ENCODE measurements around the gene ABLIM2. TPM values are rescaled to one million over a fixed set of nuclear protein-coding genes. Genes with fewer than 3 reads are reported as not detected.

The ABLIM2 gene
- total RNA-seq, 1 donor from 2014 or later, result 2.6 TPM

DNA sequence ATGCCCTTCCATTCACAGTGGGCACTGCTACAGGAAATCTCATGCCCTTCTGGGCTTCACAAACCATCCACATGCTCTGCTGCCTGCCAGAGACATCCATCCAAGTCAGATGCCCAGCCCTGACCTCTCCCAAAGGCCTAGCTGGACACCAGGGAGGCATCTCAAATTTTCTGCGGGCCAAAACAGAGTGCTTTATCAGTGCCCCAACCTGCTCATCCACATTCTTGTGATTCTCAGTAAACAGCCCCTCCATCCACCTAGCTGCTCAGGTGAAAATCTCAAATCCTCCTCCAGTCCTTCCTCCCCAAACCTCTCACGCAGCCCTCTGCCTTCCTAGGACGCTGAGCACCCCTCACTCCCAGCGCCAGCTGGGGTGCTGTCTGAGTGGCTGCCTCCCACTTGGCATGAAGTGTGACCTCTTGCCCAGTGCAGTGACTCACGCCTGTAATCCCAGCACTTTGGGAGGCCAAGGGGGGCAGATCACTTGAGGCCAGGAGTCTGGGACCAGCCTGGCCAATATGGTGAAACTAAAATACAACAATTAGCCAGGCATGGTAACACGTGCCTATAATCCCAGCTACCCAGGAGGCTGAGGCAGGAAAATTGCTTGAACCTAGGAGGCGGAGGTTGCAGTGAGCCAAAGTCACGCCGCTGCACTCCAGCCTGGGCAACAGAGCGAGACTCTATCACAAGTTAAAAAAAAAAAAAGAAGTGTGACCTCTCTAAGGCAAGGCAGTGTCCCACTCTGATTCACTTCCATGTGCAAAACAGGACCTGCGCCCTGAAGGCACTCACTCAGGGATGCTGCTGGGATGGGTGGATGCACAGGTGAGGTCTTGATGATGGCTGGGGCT is 217.3 kb downstream of the ABLIM2 start:
- DNase-seq (ENCODE audit: low read depth in 2 of 2), result no peak

DNA sequence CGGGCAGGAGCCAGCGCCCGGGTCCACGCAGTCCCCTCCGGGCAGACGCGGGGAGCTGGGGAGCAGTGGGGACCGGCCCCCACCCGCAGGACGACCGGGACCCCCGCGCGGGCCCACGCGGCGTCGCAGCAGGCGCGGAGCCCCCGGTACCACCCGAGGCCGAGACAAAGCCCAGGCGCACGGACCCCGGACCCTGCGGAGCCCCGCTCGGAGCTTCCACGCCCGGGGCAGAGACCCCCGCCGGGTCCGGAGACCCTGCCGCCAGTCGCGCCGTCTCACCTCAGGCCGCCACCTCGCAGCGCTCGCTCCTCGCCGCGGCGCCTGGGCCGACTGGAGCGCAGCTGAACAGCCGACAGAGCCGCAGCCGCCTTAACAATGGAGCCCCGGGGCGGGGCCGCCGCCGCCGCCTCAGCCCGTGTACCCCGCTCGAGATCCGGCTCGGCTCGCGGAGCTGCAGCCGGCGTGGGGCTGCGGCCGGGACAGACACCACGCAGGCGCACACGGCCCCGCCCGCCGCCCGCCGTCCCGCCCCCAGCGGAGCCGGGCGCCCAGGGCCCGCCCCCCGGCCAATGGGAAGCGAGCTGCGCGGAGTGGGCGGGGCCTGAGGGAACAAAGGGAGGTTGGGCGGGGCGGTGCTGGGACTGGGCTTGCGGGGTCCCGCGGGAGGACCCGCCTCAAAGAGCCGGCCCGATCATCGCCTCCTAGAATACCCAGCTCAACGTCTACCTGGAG is 219.1 kb downstream of the ABLIM2 start, which contains the start of gene AFAP1:
Gene AFAP1 (minus strand): TSS at position 485 of the 732 bp plus-strand sequence. CDS start 67,783 bp downstream, outside the sequence.
- peak; percentile 65 to 91 for DNase-seq (ENCODE audit: low read depth in 2 of 2)

DNA sequence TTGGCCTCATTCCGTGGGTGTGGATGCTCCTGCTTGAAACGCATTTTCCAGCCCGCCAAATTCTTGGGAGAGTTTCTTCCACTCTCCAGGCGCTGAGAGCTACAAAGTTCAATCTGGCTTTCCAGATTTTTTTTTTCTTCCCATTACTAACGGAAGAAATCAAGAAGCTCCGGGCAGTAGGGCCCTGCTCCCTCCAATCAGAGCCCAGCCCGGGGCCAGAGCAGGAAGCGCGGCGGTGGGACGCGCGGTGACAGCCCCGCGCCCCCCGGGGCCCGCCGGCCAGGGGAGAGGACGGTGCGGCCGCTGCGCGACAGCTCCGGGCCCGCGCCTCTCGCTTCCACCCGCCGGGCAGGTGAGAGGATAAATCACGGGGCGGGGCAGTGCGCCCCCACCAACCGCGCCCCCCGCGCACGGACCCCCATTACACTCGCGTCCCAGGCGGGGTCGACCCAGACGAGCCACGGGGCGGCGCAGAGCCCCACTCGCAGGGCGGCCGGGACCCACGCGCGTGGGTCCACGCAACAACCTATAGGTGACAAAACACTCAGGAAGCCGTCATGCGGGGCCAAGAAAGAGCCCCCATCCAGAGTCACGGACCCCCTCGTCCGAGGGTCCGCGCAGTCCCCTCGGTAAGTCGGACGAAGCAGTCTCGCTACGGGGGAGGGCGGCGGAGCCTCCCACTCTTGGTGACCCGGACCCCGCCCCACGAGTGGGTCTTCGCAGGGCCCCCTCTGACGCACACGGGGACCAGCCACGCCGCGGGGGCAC is 219.8 kb downstream of the ABLIM2 start:
- DNase-seq (ENCODE audit: low read depth in 2 of 2), result peak in 1 of 2 donors; percentile 63

DNA sequence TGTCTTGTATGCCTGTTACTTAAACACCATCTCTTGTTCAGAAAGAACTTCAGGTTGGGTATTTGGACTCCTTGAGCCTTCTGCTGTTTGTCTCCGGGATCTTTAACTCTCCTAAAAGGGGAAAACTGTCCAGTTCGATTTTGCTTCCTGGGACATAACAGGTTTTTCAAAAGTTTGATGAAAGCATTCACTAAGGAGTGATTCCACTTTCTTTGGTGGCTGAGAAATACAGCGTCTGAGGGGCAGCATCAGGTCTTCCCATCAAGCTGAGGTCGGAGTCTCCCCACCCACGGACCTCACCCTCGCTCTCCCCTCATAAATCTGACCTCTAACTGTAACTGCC is 220.4 kb downstream of the ABLIM2 start:
- DNase-seq (ENCODE audit: low read depth in 2 of 2), result no peak

DNA sequence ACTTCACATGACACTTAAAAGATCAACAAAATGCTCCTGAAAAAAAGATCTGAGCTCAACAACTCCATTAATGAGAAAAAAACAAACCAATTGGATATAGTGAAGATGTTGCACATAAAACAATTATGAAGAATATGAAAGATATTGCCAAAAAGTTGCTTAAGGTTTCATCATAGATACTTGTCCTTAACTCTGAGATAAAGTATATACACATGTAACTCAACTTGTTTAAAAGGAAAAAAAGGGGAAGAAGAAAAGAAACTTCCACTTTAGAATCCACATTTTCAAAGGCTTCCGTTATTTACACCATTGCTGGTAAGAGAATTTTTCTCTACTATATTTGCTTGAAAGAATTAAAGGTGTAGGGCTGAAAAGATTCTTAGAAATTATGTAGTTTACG is 221.6 kb downstream of the ABLIM2 start:
- DNase-seq (ENCODE audit: low read depth in 2 of 2), result no peak

DNA sequence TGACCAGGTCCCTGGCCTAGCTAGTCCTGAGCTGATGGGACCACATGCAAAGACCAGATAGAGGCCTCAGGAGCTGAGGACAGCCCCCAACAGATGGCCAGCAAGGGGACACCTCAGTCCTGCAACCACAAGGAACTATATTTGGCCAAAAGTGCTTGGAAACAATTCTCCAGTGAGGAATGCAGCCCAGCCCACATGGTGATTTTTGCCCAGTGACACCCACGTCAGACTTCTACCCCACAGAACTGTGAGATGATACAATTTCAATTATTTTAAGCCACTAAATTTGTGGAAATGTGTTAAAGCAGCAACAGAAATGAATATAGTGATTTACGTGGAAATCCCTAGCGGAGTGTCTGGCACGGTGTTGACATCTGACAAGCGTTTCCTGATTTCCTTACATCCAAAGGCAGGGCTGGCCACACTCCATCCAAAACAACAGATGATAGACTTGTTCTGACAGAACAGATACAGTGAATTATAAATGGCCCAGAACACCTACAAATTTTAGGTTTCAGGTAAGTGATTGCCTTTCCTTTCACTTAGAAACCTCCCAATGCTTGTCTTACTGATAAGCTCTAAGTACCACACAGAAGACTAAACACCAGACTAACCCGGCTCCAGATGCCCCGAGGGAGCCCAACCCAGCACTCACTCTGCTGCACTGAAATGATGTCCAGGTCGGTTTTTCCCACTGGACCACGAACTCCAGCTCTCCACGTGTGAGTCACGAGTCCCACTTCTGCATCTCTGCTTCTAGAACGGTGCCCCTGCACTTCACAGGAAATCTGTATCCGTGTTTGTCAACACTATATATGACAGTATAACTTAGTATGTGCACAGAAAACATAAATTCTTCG is 224.7 kb downstream of the ABLIM2 start:
- peak; percentile 73 to 86 for DNase-seq (ENCODE audit: low read depth in 2 of 2)

DNA sequence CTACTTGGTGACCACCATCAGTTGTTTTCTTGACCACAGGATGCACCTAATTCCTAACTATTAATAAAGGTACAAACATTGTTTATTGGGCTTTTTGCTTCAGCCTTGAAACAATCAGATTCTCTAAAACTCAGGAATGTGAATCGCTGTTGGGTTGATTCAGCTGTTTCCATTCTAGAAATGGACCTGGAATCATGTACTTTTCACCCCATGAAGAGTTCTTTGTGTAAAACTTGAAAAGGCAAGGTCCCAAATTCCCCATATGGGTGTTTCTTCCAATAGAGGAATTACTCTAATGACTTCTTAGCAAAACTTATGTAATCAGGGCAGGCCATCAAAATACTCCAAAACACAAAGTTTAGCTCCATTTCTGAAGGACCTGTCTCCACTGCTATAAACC is 226.3 kb downstream of the ABLIM2 start:
- no peak for DNase-seq (ENCODE audit: low read depth in 2 of 2)

DNA sequence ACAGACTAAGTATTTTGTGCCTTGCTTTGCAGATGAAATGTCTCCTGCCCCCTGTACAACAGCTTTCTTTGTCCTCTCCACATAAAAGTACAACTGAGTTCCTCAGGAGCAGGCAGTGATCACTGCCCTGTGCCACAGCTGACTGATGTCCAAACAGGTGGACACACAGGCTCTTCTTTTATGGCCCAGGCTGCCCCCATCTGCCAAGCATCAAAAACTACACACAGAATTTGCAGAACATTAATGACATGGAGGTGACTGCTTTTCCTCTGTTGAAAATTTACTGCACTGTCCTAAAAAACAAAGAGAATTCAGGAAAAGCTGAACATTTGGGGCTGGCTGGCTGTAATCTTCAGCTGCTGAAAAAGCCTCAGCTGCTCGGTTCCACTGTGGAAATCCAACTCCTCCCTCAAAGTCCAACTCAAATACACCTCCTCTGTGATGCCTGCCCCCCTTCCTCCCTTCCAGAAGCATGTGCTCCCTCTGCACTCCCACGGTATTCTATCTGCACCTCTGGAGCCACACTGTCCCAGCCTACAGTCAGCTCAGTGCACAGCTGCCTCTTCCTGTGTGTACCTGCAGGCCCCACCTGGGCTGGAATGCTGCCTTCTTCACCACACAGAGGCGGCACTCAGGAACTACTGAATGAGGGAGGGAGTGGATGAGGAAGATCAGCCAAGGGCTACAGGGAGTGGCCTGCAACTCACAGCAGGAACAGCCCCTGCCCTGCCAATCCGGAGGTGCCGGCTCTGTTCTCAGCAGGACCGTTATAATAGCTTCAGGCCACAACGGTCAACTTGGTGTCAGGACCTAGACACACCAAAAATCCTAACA is 229.3 kb downstream of the ABLIM2 start:
- peak in 1 of 2 donors; percentile 51 for DNase-seq (ENCODE audit: low read depth in 2 of 2)

DNA sequence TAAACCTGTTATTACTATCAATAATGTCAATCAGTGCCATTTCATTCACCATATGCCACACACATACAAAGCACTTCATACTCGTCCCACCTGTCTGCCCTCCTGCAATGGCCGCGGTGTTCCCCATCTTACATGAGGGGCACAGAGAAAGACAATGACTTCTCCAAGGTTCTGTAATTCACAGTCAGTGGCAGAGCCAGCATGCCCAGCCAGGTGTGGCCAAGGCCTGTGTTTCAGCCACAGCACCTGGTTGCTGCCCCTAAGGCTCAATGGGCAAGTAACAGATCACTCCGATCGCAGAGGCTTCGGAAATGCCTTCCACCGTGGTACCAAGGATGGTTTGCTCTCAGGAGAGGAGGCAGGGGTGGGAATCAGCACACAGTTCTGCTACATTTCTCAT is 229.9 kb downstream of the ABLIM2 start:
- no peak for DNase-seq (ENCODE audit: low read depth in 2 of 2)

DNA sequence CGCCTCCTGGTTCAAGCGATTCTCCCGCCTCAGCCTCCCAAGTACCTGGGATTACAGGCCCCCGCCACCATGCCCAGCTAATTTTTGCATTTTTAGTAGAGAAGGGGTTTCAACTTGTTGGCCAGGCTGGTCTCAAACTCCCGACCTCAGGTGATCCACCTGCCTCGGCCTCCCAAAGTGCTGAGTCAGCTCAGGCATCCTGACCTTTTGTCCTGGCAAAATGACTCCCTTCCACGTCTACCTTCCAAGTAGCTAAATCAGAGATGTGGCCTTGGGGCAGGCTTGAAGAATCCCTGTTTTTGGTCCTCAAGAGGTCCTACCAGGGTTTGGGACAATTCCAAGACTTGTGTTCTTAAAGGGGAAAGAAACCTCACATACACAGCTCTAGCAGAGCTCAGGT is 231.8 kb downstream of the ABLIM2 start:
- DNase-seq (ENCODE audit: low read depth in 2 of 2), result no peak

DNA sequence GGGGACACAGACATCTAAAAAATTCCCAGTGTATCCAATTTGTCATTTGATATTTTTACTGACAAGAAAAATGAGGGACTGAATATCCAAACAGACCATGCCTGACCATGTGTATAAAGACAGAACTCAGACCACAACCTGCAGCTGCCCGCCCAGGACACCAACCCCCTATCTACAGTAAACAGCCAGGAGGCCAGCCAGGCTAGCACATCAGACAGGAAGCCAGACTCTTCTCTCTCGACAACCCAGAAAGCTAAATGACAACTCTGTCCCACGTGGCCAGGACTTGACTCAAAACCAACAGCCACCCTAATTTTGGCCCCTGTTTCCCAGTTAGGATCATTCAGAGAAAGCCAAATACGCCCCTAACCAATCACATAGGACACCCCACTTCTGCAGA is 234.0 kb downstream of the ABLIM2 start:
- no peak for DNase-seq (ENCODE audit: low read depth in 2 of 2)

DNA sequence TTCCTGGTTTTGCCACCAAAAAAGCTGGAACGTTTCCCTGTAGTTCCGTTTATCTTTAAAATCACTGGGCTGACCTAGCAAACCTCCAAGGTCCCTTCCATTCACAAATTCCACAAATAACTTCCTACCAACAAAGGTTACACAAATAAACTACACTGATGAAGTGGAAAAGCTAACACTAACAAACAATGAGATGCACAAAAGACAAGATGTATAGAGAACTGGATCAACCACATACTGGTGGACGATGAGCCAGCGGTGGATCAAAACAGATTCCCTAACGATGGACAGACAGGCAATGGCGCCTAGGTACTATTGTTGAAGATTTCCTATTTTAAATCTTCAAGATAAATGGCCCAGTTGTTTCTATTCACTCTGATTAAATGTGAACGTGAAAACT is 234.4 kb downstream of the ABLIM2 start:
- DNase-seq (ENCODE audit: low read depth in 2 of 2), result no peak

DNA sequence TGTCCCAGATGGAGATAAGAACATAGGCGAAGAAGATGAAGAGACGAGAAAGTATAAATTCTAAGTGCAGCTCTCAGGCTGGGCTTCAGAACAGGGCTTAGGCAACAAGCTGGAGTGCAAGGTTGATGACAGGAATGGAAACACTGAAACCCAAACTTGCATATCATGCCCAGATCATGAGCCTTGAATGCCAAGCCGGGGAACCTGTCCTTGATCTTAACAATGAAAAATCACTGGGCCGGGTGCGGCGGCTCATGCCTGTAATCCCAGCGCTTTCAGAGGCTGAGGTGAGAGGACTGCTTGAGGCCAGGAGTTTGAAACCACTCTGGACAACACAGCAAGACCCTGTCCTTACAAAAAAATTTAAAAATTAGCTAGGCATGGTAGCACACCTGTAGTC is 236.1 kb downstream of the ABLIM2 start:
- no peak for DNase-seq (ENCODE audit: low read depth in 2 of 2)

DNA sequence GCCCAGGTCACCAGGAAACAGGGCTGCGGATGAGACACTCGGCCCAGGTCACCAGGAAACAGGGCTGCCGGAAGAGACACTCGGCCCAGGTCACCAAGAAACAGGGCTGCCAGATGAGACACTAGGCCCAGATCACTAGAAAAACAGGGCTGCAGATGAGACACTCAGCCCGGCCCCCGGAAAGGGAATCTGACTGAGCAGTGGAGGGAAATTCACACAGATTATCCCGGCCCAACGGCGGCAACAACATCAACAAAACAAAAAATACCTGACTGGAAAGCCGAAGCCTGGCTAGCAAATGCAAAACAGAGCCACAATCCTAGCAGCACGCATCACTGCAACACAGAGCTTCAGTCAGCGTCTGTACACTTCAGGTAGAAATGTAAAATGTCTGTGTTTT is 239.6 kb downstream of the ABLIM2 start:
- peak in 1 of 2 donors; percentile 68 for DNase-seq (ENCODE audit: low read depth in 2 of 2)

DNA sequence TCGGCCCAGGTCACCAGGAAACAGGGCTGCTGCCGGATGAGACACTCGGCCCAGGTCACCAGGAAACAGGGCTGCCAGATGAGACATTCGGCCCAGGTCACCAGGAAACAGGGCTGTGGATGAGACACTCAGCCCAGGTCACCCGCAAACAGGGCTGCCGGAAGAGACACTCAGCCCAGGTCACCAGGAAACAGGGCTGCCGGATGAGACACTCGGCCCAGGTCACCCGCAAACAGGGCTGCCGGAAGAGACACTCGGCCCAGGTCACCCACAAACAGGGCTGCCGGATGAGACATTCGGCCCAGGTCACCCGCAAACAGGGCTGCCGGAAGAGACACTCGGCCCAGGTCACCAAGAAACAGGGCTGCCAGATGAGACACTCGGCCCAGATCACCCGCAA is 240.4 kb downstream of the ABLIM2 start:
- peak; percentile 47 to 70 for DNase-seq (ENCODE audit: low read depth in 2 of 2)

DNA sequence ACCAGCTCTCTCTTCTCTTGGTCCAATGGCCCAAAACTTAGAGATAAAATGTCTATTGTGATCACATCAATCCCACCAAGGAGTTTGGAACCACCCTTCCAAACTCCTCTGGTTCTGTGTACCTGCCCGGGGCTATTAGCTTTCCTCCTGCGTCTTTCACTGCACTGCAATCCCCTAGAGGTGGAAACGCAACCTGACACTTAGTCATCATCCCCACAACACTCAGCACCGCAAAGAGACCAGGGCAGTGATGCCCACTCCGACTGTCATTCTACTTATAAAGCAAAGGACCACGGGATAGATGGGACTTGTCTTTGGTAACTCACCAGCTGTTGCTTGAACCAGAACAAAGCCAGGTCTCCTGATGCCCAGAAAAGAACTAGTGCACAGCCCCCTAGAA is 240.9 kb downstream of the ABLIM2 start:
- DNase-seq (ENCODE audit: low read depth in 2 of 2), result no peak

DNA sequence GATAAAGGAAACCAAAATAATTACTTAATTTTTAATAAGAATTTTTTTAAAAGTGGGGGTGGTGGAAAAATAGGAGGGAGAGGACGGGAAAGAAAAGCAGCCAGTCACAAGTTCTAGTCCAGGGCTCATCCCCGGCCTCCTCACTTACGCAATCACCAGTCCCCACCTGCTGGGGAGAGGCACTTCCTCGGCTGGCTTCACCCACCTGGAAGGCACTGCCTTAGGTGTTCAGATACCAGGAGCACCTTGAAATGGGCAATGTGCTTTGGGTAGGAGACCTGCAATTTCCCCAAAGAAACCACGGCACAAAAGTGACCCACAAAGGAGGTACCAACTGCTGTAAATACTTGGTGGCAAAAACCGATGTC is 242.8 kb downstream of the ABLIM2 start:
- no peak for DNase-seq (ENCODE audit: low read depth in 2 of 2)
